ENCODE results near the gene CDPF1. TPM values are rescaled to one million over a fixed set of nuclear protein-coding genes. Genes with fewer than 3 reads are reported as not detected.

CDPF1 gene
- total RNA-seq, 2 donors from 2014 or later, result 16.2 to 20.6 TPM

- H3K27ac ChIP-seq, result no peak overlapping the region
These were observed 4.6 kb downstream of the CDPF1 start for GRCh38 chr22:46245511-46245910.

DNA sequence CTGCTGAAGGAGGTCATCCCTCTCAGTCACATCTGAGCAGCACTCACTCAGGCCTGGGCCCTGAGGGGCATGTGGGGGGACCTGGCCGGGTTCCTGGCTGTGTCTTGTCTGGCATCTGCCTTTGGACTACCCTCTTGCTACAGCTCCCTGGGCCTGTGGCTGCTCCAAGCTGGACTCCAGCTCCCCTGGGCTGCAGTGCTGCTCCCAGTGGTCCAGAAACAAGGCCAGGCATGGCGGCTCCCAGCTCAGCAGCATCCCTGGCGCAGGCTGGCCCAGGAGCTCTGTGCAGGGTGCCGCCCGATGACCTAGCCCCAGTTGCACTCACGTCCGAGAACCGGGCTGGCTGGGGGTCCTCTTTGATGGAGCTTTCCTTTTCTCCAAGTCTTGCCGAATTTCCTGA lies 5.3 kb downstream of the CDPF1 start:
- TF ChIP-seq POLR2A (IDR thresholded peaks at IDR 0.05) (no peak), POLR2AphosphoS5 (IDR thresholded peaks at IDR 0.05) (no peak)
- TF ChIP-seq, protein P1, sequence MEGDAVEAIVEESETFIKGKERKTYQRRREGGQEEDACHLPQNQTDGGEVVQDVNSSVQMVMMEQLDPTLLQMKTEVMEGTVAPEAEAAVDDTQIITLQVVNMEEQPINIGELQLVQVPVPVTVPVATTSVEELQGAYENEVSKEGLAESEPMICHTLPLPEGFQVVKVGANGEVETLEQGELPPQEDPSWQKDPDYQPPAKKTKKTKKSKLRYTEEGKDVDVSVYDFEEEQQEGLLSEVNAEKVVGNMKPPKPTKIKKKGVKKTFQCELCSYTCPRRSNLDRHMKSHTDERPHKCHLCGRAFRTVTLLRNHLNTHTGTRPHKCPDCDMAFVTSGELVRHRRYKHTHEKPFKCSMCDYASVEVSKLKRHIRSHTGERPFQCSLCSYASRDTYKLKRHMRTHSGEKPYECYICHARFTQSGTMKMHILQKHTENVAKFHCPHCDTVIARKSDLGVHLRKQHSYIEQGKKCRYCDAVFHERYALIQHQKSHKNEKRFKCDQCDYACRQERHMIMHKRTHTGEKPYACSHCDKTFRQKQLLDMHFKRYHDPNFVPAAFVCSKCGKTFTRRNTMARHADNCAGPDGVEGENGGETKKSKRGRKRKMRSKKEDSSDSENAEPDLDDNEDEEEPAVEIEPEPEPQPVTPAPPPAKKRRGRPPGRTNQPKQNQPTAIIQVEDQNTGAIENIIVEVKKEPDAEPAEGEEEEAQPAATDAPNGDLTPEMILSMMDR (IDR thresholded peaks at IDR 0.05), result no peak
- DNase-seq (ENCODE audit: low spot score), result no peak
- intact Hi-C loops (cut with DNase I), result no loop called here
- no peak overlapping the region for H3K4me3 ChIP-seq
- H3K36me3 ChIP-seq, result no peaks in the 10 kb centered on the region
- H3K9me3 ChIP-seq, result no peaks in the 10 kb centered on the region
- H3K4me1 ChIP-seq (replicated peaks), result no peaks in the 10 kb centered on the region
- no peak overlapping the region for H3K27ac ChIP-seq
- no peaks in the 10 kb centered on the region for H3K27me3 ChIP-seq (replicated peaks; ENCODE audit: insufficient read depth)
- WGBS, result 89% methylated on average over 9 of the region's 9 CpGs

More at GRCh38 chr22:46245511-46245910, 4.6 kb downstream of the CDPF1 start:
- intact Hi-C loops (cut with DNase I), result no loop called here
- Histone ChIP-seq H3K9me3 (no peaks in the 10 kb centered on the region), H3K4me1 (replicated peaks) (no peaks in the 10 kb centered on the region), H3K4me3 (no peak overlapping the region), H3K27me3 (replicated peaks; ENCODE audit: insufficient read depth) (no peaks in the 10 kb centered on the region), H3K36me3 (no peaks in the 10 kb centered on the region)
- DNase-seq (ENCODE audit: low spot score), result no peak
- TF ChIP-seq POLR2AphosphoS5 (IDR thresholded peaks at IDR 0.05) (no peak), POLR2A (IDR thresholded peaks at IDR 0.05) (no peak)
- WGBS, result 50% methylated on average over 16 of the region's 16 CpGs

GRCh38 chr22:46242076-46242475 lies 8.0 kb downstream of the CDPF1 start:
- 84% methylated on average over 10 of the region's 10 CpGs for WGBS
- intact Hi-C loops (cut with DNase I), result no loop called here
- no peak for TF ChIP-seq POLR2AphosphoS5 (IDR thresholded peaks at IDR 0.05)
- TF ChIP-seq, protein P1 (IDR thresholded peaks at IDR 0.05), result no peak
- no peak for TF ChIP-seq POLR2A (IDR thresholded peaks at IDR 0.05)
- H3K9me3 ChIP-seq, result no peaks in the 10 kb centered on the region
- DNase-seq (ENCODE audit: low spot score), result no peak
- no peak overlapping the region for H3K4me3 ChIP-seq
- no peak overlapping the region for H3K27ac ChIP-seq
- no peaks in the 10 kb centered on the region for H3K27me3 ChIP-seq (replicated peaks; ENCODE audit: insufficient read depth)
- no peaks in the 10 kb centered on the region for H3K4me1 ChIP-seq (replicated peaks)
- H3K36me3 ChIP-seq, result no peaks in the 10 kb centered on the region

DNA sequence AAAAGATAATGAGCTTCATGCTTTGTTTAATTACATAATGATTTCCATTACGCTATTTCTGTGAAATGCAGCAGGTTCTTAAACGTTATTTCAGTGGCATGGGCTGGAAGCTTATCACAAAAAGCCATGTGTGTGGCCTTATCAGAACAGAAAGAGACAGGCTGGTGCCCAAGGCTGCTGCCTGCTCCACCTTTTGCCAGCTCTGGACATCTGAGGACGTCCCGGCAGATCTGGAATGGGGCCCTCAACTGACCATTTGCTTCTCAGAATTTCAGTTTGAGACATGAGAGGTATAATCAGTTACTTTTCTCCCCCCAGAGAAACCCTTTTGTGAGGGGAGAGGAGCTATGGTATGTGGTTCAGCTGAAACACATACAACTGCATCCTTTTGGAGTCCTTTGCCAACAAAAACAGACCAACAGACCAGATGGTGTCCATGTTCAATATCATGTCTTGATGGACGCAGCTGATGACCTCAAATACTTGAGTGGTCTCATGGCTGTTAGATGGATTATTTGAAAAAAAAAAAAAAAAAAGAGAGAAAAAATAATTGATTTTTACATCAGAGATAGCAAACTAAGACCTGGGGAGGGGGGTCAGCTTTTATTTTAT lies 8.6 kb downstream of the CDPF1 start:
- no peaks in the 10 kb centered on the region for H3K27me3 ChIP-seq (replicated peaks; ENCODE audit: insufficient read depth)
- intact Hi-C loops (cut with DNase I), result no loop called here
- H3K4me3 ChIP-seq, result no peak overlapping the region
- no peaks in the 10 kb centered on the region for H3K36me3 ChIP-seq
- no peaks in the 10 kb centered on the region for H3K4me1 ChIP-seq (replicated peaks)
- TF ChIP-seq POLR2AphosphoS5 (IDR thresholded peaks at IDR 0.05) (no peak), POLR2A (IDR thresholded peaks at IDR 0.05) (no peak)
- TF ChIP-seq, protein P1 (IDR thresholded peaks at IDR 0.05), result no peak
- 78% methylated on average over 5 of the region's 5 CpGs for WGBS
- no peak for DNase-seq (ENCODE audit: low spot score)
- no peak overlapping the region for H3K27ac ChIP-seq
- no peaks in the 10 kb centered on the region for H3K9me3 ChIP-seq

- Histone ChIP-seq H3K4me1 (replicated peaks) (no peaks in the 10 kb centered on the region), H3K27me3 (replicated peaks; ENCODE audit: insufficient read depth) (no peaks in the 10 kb centered on the region), H3K9me3 (no peaks in the 10 kb centered on the region), H3K36me3 (no peaks in the 10 kb centered on the region), H3K27ac (no peak overlapping the region), H3K4me3 (no peak overlapping the region)
- 83% methylated on average over 7 of the region's 7 CpGs for WGBS
- DNase-seq (ENCODE audit: low spot score), result no peak
- intact Hi-C loops (cut with DNase I), result no loop called here
- TF ChIP-seq POLR2A (IDR thresholded peaks at IDR 0.05) (no peak), POLR2AphosphoS5 (IDR thresholded peaks at IDR 0.05) (no peak)
- TF ChIP-seq, protein P1 (IDR thresholded peaks at IDR 0.05), result no peak
These were observed 9.2 kb downstream of the CDPF1 start for GRCh38 chr22:46240907-46241306.

All from prostate gland (tissue), 2 donors.